ENCODE measurements around the gene SLCO2B1.

Gene SLCO2B1

GRCh38 chr11:75144716-75145014 is 6.2 kb upstream of the SLCO2B1 start:
- no peak for DNase-seq (ENCODE audit: low spot score)
- FAIRE-seq = no peak

GRCh38 chr11:75145196-75145971 is 5.5 kb upstream of the SLCO2B1 start:
- FAIRE-seq = no peak

GRCh38 chr11:75145972-75146519 is 4.9 kb upstream of the SLCO2B1 start:
- FAIRE-seq (no peak), DNase-seq (ENCODE audit: low spot score) (no peak)

More at GRCh38 chr11:75145196-75145971, 5.5 kb upstream of the SLCO2B1 start:
- DNase-seq (ENCODE audit: low spot score) = no peak

GRCh38 chr11:75146711-75147110 is 4.2 kb upstream of the SLCO2B1 start:
- DNase-seq (ENCODE audit: low spot score) = no peak
- FAIRE-seq = no peak

GRCh38 chr11:75147191-75147874 is 3.6 kb upstream of the SLCO2B1 start:
- DNase-seq (ENCODE audit: low spot score) = no peak
- FAIRE-seq = no peak

- FAIRE-seq (no peak), DNase-seq (ENCODE audit: low spot score) (no peak)
Observed at GRCh38 chr11:75147875-75148263, 3.0 kb upstream of the SLCO2B1 start.

- no peak for FAIRE-seq
- DNase-seq (ENCODE audit: low spot score) = no peak
Observed at GRCh38 chr11:75148436-75148983, 2.4 kb upstream of the SLCO2B1 start.

GRCh38 chr11:75149766-75150465 is 991 bp upstream of the SLCO2B1 start:
- DNase-seq (ENCODE audit: low spot score) (no peak), FAIRE-seq (no peak)

GRCh38 chr11:75151346-75152047 is 590 bp downstream of the SLCO2B1 start:
- FAIRE-seq (no peak), DNase-seq (ENCODE audit: low spot score) (no peak)

GRCh38 chr11:75152090-75152489 is 1.2 kb downstream of the SLCO2B1 start:
- FAIRE-seq = no peak

GRCh38 chr11:75152651-75153427 is 1.9 kb downstream of the SLCO2B1 start:
- no peak for DNase-seq (ENCODE audit: low spot score)
- no peak for FAIRE-seq

More at GRCh38 chr11:75152090-75152489, 1.2 kb downstream of the SLCO2B1 start:
- DNase-seq (ENCODE audit: low spot score) = no peak

GRCh38 chr11:75154646-75155569 is 4.0 kb downstream of the SLCO2B1 start:
- no peak for FAIRE-seq
- no peak for DNase-seq (ENCODE audit: low spot score)

GRCh38 chr11:75155570-75156422 is 4.9 kb downstream of the SLCO2B1 start:
- DNase-seq (ENCODE audit: low spot score) = no peak
- no peak for FAIRE-seq

- DNase-seq (ENCODE audit: low spot score) (no peak), FAIRE-seq (no peak)
Observed at GRCh38 chr11:75158241-75158640, 7.3 kb downstream of the SLCO2B1 start.

GRCh38 chr11:75158696-75159150 is 7.8 kb downstream of the SLCO2B1 start:
- FAIRE-seq (no peak), DNase-seq (ENCODE audit: low spot score) (no peak)

GRCh38 chr11:75159151-75159953 is 8.4 kb downstream of the SLCO2B1 start:
- DNase-seq (ENCODE audit: low spot score) = no peak
- no peak for FAIRE-seq

- DNase-seq (ENCODE audit: low spot score) (no peak), FAIRE-seq (no peak)
Observed at GRCh38 chr11:75160220-75160757, 9.4 kb downstream of the SLCO2B1 start.

Data from urothelium cell line (cell line).